ENCODE results near the gene RAB40B. TPM values are rescaled to one million over a fixed set of nuclear protein-coding genes. Genes with fewer than 3 reads are reported as not detected.

Gene RAB40B
- polyA plus RNA-seq, 3 donors: 19.6 to 23.8 (median 20.8) TPM

- DNase-seq: no peak
These were observed 68.3 kb downstream of the RAB40B start for GRCh38 chr17:82630212-82630611.

DNA sequence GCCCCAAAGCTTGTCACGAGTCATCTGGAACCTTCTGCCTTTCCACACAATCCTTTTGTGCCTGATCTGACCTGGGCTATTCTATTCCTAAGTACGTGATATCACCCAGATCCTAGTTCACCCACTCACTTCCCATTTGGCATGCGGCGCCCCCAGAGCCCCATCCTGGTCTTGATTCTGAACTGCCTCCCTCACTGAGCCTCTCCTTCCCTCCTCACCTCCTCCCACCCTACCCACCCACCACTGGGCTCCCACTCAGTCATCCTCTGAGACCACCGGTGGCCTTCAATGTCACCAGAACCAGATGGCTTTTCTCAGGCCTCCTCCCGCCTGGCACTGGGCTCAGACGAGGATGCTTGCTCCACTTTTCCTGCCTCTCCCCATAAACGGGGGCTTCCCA is 68.8 kb downstream of the RAB40B start:
- no peak for DNase-seq

- DNase-seq: no peak
These were observed 71.1 kb downstream of the RAB40B start for GRCh38 chr17:82627405-82627804.

- no peak for DNase-seq
These were observed 74.8 kb downstream of the RAB40B start for GRCh38 chr17:82623707-82624106.

- DNase-seq: no peak
These were observed 78.9 kb downstream of the RAB40B start for GRCh38 chr17:82619641-82620040.

- no peak for DNase-seq
These were observed 79.3 kb downstream of the RAB40B start for GRCh38 chr17:82619211-82619610.

DNA sequence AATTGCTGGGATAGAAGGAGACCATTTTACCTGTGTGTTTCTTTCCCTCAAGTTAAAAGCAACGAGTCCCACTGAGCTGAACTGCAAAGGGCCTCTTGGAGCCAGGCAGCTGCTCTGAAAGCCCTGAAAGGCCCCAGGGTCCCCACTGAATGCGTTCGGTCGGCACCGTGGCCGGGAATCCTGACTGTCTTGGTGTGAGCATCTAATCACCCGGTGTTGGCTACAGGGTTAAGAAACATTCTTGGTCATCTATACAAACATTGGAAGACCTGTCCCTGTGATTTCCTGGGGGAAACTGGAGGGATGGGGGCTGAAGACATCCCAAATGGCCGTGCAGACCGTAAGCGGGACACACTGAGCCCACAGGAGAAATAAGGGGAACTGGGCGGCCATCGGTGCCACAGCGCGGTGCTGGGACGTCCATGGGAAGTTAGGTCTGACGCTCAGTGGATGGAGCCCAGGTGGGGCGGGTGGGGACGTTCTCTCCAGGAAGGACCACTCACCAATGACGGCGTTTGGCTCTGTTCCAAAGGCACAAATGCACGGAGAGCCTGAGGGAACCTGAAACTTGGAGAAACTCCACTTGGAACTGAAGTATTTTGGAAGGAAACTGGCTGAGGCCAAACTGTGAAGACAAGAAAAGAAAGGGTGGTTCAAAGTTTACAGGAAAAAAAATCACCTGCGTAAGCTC is 82.3 kb downstream of the RAB40B start:
- no peak for DNase-seq

GRCh38 chr17:82615084-82616020 is 83.1 kb downstream of the RAB40B start:
- no peak for DNase-seq

DNA sequence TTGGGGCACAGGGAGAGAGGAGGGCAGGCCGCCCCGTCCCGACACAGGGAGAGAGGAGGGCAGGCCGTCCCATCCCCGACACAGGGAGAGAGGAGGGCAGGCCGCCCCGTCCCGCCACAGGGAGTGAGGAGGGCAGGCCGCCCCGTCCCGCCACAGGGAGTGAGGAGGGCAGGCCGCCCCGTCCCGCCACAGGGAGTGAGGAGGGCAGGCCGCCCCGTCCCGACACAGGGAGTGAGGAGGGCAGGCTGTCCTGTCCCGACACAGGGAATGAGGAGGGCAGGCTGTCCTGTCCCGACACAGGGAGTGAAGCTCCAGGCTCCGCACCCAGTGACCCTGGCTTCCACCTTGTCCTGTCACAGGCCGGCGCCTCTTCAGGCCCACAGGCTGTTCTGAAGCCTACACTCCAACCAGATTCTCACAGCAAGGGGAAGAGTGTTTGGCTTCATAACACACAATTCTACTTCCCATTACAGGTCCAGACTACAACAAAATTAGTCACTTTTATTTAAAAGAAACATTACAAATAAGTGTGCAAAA is 84.3 kb downstream of the RAB40B start:
- DNase-seq: no peak

DNA sequence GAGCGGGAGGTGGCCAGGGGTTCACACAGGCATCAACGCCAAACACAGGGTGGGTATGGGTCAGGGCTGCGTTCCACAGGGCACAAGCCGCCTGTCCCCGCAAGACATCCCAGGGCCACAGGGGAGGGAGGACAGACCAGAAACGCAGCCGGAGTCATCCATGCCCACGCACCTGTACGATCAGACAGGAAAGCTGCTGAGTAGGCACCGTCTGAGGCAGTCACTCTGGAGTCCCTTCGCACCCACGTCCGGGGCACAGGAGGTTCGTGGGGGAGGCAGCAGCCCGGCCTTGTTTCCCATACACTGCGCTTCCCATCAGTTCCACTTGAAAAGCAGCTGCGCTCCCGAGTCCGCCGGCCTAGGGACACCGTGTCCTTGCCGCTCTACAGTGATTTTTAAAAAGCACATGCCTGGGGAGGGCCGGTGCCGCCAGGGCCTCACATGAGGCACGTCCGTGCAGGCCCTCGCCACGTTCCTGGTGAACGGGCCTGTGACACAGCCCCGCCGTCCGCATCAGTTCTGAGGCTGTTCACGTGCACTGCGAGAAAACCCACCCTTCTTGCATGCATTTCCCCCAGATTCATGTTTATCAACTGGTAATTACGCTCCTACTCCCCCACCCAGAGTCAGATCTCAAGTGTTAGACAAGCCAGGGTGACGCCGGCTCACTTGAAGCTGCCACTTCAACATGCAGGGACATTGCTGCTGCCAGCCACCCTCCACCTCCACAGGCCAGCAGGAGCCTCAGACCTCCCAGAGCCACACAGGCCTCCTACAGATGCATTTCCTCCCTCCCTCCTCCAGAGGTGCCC is 85.0 kb downstream of the RAB40B start:
- peak; percentile 35 for DNase-seq

DNA sequence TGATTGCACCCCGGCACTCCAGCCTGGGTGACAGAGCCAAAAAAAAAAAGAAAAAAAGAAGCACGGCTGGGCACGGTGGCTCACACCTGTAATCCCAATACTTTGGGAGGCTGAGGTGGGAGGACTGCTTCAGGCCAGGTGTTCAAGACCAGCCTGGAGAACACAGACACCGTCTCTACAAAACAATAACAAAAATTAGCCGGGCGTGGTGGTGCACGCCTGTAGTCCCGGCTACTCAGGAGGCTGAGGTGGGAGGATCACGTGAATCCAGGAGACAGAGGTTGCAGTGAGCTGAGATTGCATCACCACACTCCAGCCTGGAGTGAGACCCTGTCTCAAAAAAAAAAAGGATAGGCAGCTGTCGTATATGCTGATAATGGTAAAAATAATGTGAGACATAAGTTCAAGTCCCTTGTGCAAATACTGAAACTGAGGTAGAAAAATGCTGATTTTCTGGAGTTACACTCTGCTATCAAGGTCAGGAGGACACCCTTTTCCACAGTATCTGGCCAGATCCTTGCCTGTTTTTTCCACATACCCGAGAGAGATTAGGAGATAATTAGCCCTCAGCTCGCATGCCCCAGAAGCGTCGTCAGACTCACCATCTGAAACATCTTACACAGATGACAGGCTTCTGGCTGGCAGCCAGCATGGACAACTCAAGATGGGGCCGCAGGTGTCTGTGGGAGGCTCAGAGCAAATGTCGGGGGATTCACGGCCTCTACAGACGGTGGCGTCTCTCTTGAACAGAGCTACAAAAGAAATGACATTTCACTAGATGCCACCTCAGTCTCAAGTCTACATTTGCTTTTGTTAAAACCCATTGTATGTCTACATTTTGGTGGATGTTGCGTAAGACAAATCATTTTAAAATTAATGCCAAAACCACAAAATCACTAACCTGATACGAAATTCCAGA is 87.1 kb downstream of the RAB40B start:
- DNase-seq: peak; percentile 43

DNA sequence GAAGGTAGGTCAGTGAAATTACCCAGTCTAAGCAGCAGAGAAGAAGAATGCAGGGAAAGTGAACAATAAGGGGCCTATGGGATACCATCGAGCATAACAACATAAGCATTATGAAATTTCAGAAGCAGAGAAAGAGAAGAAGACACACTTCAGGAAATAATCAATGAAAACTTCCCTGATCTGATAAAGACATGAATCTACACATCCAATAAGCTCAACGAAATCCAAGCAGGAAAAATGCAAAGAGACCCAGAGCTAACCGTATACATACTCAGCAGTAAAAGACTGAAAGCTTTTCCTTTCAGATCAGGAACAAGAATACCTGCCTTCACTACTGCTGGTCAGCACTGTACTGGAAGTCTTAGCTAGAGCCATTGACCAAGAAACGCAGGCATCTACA is 88.8 kb downstream of the RAB40B start:
- no peak for DNase-seq

GRCh38 chr17:82608816-82609215 is 89.7 kb downstream of the RAB40B start:
- no peak for DNase-seq

GRCh38 chr17:82605939-82606600 is 92.4 kb downstream of the RAB40B start:
- DNase-seq: no peak

Other genes with a start within 250 kb of the RAB40B start
- 10 to 100 TPM; 46.3 to 60.6 (median 59.0) TPM for gene CYBC1, start 247.9 kb downstream of the RAB40B start, polyA plus RNA-seq (ENCODE audit: insufficient read length in 3 of 3)
- gene NARF, start 240.0 kb downstream of the RAB40B start, polyA plus RNA-seq (ENCODE audit: insufficient read length in 3 of 3): 100 to 1,000 TPM in 1 of 3 donors, 10 to 100 TPM in 2; 95.4 to 104 (median 98.2) TPM
- gene FOXK2, start 179.0 kb downstream of the RAB40B start, polyA plus RNA-seq (ENCODE audit: insufficient read length in 3 of 3): 10 to 100 TPM; 40.1 to 50.6 (median 44.8) TPM
- 10 to 100 TPM; 93.5 to 98.7 (median 95.2) TPM for gene WDR45B, start 50.3 kb downstream of the RAB40B start, polyA plus RNA-seq (ENCODE audit: insufficient read length in 3 of 3)
- gene FN3KRP, start 18.0 kb upstream of the RAB40B start, polyA plus RNA-seq (ENCODE audit: insufficient read length in 3 of 3): 10 to 100 TPM; 48.1 to 52.8 (median 51.8) TPM
- 10 to 100 TPM; 35.1 to 36.7 (median 35.3) TPM for gene FN3K, start 36.9 kb upstream of the RAB40B start, polyA plus RNA-seq (ENCODE audit: insufficient read length in 3 of 3)
- gene TBCD, start 53.4 kb upstream of the RAB40B start, polyA plus RNA-seq (ENCODE audit: insufficient read length in 3 of 3): 10 to 100 TPM; 68.4 to 88.6 (median 83.1) TPM
- gene ZNF750, start 141.3 kb upstream of the RAB40B start, polyA plus RNA-seq (ENCODE audit: insufficient read length in 3 of 3): 1 to 10 TPM; 1.8 to 2.7 (median 1.9) TPM